ENCODE data around the gene UTP20. TPM values are rescaled to one million over a fixed set of nuclear protein-coding genes. Genes with fewer than 3 reads are reported as not detected.

Gene UTP20
- total and polyA plus RNA-seq, 8 donors = 1.3 to 8.1 (median 5.6) TPM

- H3K36me3 ChIP-seq = no peaks in the 10 kb centered on the region
Measured at GRCh38 chr12:101267111-101267510, 12.8 kb upstream of the UTP20 start.

GRCh38 chr12:101276433-101276832 is 3.5 kb upstream of the UTP20 start:
- no peak for TF ChIP-seq CTCF (IDR thresholded peaks at IDR 0.05)
- H3K27ac ChIP-seq = no peak overlapping the region
- FAIRE-seq = no peak

More at GRCh38 chr12:101267111-101267510, 12.8 kb upstream of the UTP20 start:
- intact Hi-C loops (cut with DNase I) = no loop called here
- TF ChIP-seq CTCF (IDR thresholded peaks at IDR 0.05) = no peak
- no peak for ATAC-seq
- Histone ChIP-seq H3K9me3 (no peaks in the 10 kb centered on the region), H3K4me3 (no peak overlapping the region), H3K27ac (no peak overlapping the region), H3K27me3 (no peaks in the 10 kb centered on the region), H3K4me1 (no peaks in the 10 kb centered on the region)
- no peak for FAIRE-seq
- DNase-seq = no peak

DNA sequence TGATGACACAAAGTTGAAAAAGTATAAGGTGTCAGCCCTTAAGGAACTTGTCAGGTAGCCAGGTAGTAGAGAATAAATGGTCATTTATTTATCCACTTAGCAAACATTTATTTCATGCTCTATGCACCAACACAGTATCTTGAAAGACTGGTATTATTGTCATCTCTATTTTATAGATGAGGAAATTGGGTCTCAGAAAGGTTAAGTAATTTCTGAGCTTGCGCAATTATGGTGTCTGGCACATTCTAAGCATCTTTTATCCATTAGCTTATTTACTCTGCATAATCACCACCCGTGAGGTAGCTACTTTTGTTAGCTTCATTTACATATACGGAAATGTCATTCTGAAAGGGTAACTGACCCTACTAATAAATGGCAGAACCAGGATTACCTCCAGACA is 2.5 kb upstream of the UTP20 start:
- Histone ChIP-seq H3K4me3 (no peak overlapping the region), H3K9me3 (no peaks in the 10 kb centered on the region), H3K36me3 (no peaks in the 10 kb centered on the region), H3K4me1 (peaks cover 0 to 9% (median 0%) of the 10 kb centered on the region in 3 donors), H3K27me3 (no peaks in the 10 kb centered on the region), H3K27ac (no peak overlapping the region)
- intact Hi-C loops (cut with DNase I) = no loop called here
- no peak for FAIRE-seq
- WGBS, 2 donors = 58 to 59% methylated on average over 3 of the region's 3 CpGs
- TF ChIP-seq CTCF (IDR thresholded peaks at IDR 0.05) = no peak
- no peak for ATAC-seq
- no peak for DNase-seq

More at GRCh38 chr12:101276433-101276832, 3.5 kb upstream of the UTP20 start:
- H3K9me3 ChIP-seq = no peaks in the 10 kb centered on the region
- no peak for ATAC-seq
- intact Hi-C loops (cut with DNase I) = no loop called here
- 53 to 67% methylated on average over 1 of the region's 1 CpG for WGBS, 2 donors
- no peaks in the 10 kb centered on the region for H3K36me3 ChIP-seq
- no peak for DNase-seq
- H3K4me1 ChIP-seq = peaks cover 0 to 9% (median 0%) of the 10 kb centered on the region in 3 donors
- H3K27me3 ChIP-seq = no peaks in the 10 kb centered on the region
- H3K4me3 ChIP-seq = no peak overlapping the region

DNA sequence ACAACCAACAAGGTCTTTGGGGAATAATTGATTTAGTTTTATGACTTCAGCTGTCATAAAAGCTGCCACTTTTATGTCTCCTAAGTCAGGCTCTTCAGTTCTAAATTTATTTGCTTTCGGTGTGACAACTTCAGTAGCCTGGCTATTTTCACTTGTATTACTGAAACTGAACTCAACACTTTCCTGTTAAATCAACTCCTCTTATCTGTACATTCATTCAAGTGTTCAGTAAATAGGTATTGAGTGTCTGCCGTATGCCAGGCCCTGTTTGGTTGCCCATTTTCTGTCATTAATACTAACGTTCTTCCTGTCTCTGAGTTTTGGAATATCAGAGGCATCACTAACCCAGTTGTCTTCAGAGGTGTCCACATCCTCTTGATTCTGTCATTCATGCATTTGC is 7.5 kb downstream of the UTP20 start:
- no peak overlapping the region for H3K4me3 ChIP-seq
- FAIRE-seq (no peak), DNase-seq (no peak), ATAC-seq (no peak)
- peaks cover 0 to 34% (median 9%) of the 10 kb centered on the region in 3 donors for H3K36me3 ChIP-seq
- H3K27me3 ChIP-seq = no peaks in the 10 kb centered on the region
- H3K4me1 ChIP-seq = no peaks in the 10 kb centered on the region
- no peak for TF ChIP-seq CTCF (IDR thresholded peaks at IDR 0.05)
- WGBS, 2 donors = 65 to 68% methylated on average over 3 of the region's 3 CpGs
- intact Hi-C loops (cut with DNase I) = no loop called here
- no peaks in the 10 kb centered on the region for H3K9me3 ChIP-seq
- H3K27ac ChIP-seq = no peak overlapping the region

DNA sequence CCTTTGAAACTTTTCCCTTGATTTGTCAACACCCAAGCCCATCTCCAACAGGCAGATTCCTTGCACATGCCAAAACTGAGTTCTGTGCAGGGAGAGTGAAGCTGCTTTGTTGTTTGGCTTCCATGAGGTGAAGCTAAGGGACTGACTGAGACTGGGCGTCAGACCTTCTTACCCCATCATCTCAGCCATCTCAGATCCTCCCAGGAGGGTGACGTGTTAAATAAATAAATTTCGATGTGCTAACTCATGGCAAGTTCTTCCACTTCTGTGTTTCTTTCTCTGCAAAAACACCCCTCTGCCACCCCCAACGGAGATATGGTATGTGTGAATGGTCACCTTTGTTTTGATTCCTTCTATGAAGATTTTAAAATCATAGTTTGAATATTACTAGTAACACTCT is 17.8 kb downstream of the UTP20 start:
- ATAC-seq (no peak), DNase-seq (no peak), FAIRE-seq (no peak)
- Histone ChIP-seq H3K9me3 (no peaks in the 10 kb centered on the region), H3K4me3 (no peak overlapping the region), H3K36me3 (peaks cover 0 to 25% (median 7%) of the 10 kb centered on the region in 3 donors), H3K4me1 (no peaks in the 10 kb centered on the region), H3K27ac (no peak overlapping the region), H3K27me3 (no peaks in the 10 kb centered on the region)
- TF ChIP-seq CTCF (IDR thresholded peaks at IDR 0.05) = no peak
- 75 to 83% methylated on average over 4 of the region's 4 CpGs for WGBS, 2 donors
- intact Hi-C loops (cut with DNase I) = no loop called here

Measured in pancreas (tissue), 10 donors.